Fibroblast of villous mesenchyme (primary cell): ENCODE results near the gene SGPL1. TPM values are rescaled to one million over a fixed set of nuclear protein-coding genes. Genes with fewer than 3 reads are reported as not detected.
"Not testable (repeated sequence)": the region's sequence is repeated elsewhere in the genome, so short reads cannot be mapped to it uniquely, and the experiment has no call there.

Experiments
- DNase-seq: peaks from one replicate; pipeline ENCODE4 v3.0.0-alpha.2; 2010; ENCODE audit warnings: low read depth
- H3K4me3 ChIP-seq: 2 replicates; pipeline ENCODE4 v1.5.1; 2011; ENCODE audit warnings: low read depth, mild to moderate bottlenecking, low read length
- CTCF ChIP-seq: IDR thresholded peaks from 2 replicates; pipeline ENCODE4 v1.5.1; 2012; ENCODE audit warnings: low read depth, mild to moderate bottlenecking, low read length; ENCODE audit not compliant: insufficient read depth
- total RNA-seq: library from RNA; depleted of rRNA; stranded (reverse); fragments of >200 nt; gene quantifications from 2 replicates; pipeline ENCODE4 v1.2.3, GENCODE V29; 2012

Gene SGPL1
- total RNA-seq, 1 donor: 54.4 TPM

- no peak for DNase-seq
- no peak overlapping the region for H3K4me3 ChIP-seq
- no peak for TF ChIP-seq CTCF
Observed at GRCh38 chr10:70915206-70915605, 99.5 kb downstream of the SGPL1 start.

GRCh38 chr10:70915806-70916205, 100.1 kb downstream of the SGPL1 start:
- H3K4me3 ChIP-seq: no peak overlapping the region
- DNase-seq: no peak
- no peak for TF ChIP-seq CTCF

GRCh38 chr10:70916241-70916640, 100.5 kb downstream of the SGPL1 start:
- no peak for TF ChIP-seq CTCF
- no peak for DNase-seq
- no peak overlapping the region for H3K4me3 ChIP-seq

GRCh38 chr10:70917226-70917625, 101.5 kb downstream of the SGPL1 start:
- DNase-seq: no peak
- no peak overlapping the region for H3K4me3 ChIP-seq
- no peak for TF ChIP-seq CTCF

GRCh38 chr10:70917635-70918034, 101.9 kb downstream of the SGPL1 start:
- H3K4me3 ChIP-seq: no peak overlapping the region
- TF ChIP-seq CTCF: no peak
- DNase-seq: no peak

- TF ChIP-seq CTCF: no peak
- no peak overlapping the region for H3K4me3 ChIP-seq
- DNase-seq: no peak
Observed at GRCh38 chr10:70918851-70919530, 103.2 kb downstream of the SGPL1 start.

- H3K4me3 ChIP-seq, DNase-seq: not testable (repeated sequence)
Observed at GRCh38 chr10:70919906-70920305, 104.2 kb downstream of the SGPL1 start.
